T-helper 1 cell treated with Interleukin-12 subunit alpha and Interleukin-12 subunit beta and Interleukin-4 antibody, amounts not matched to agents 30 ng/mL and 1 ng/mL, for 36 hours (primary cell): Measurements from ENCODE around the gene BRINP3. TPM values are rescaled to one million over a fixed set of nuclear protein-coding genes. Genes with fewer than 3 reads are reported as not detected.

Experiments
- intact Hi-C: fragments of 100-400 bp; cut with micrococcal nuclease; formaldehyde crosslinking; loops from one replicate; pipeline ENCODE4 v1.15.1; 2024
- total RNA-seq: library from RNA; stranded (reverse); gene quantifications from 2 replicates; pipeline ENCODE4 v1.2.3, GENCODE V29; 2022

Gene BRINP3
- total RNA-seq, 1 donor from 2014 or later: not detected

- intact Hi-C loops: no loop called here
These were observed 284.1 kb downstream of the BRINP3 start for GRCh38 chr1:190193508-190194115.

- intact Hi-C loops: no loop called here
These were observed 285.0 kb downstream of the BRINP3 start for GRCh38 chr1:190192627-190193026.

DNA sequence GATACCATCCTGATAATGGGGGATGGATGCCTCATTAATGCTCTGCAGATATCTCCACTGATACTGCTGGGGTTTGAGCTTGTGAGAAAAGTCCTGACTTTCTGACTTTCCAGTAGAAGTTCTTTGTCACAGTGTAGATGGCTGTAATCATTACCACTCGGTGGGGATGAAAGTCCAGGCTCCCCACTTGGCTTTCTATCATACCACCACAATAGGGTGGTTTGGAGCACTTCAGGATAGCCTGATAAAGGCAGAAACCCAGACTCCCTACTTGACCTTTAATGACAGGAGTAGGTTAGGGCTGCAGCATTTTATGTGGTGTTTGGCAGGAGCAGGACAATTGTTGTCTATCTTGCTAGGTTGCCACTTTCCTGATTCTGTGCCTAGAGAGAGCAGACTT, 294.1 kb downstream of the BRINP3 start:
- intact Hi-C loops: no loop called here

- intact Hi-C loops: no loop called here
These were observed 297.8 kb downstream of the BRINP3 start for GRCh38 chr1:190179817-190180216.

GRCh38 chr1:190178827-190179226, 298.8 kb downstream of the BRINP3 start:
- intact Hi-C loops: no loop called here

GRCh38 chr1:190177555-190177954, 300.1 kb downstream of the BRINP3 start:
- intact Hi-C loops: no loop called here

GRCh38 chr1:190176776-190177175, 300.9 kb downstream of the BRINP3 start:
- intact Hi-C loops: no loop called here

DNA sequence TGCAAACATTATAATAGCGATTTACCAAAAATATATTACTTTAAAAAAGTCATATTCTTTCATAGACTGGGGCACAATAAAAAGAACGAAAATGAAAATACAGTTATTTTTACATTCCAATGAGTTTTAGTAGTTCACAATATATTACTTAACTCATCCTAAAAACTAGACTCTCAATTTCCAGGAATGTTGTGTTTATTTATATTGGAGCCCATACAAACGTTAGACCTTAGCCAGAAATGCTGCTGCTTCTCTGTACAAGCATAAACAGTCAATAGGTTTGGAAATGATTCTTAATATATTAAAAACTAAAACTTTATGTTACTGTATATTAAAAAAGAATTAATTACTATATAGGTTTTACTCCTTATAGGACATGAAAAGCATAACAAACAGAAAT, 302.3 kb downstream of the BRINP3 start:
- intact Hi-C loops: no loop called here

- intact Hi-C loops: no loop called here
These were observed 304.8 kb downstream of the BRINP3 start for GRCh38 chr1:190172651-190173430.

DNA sequence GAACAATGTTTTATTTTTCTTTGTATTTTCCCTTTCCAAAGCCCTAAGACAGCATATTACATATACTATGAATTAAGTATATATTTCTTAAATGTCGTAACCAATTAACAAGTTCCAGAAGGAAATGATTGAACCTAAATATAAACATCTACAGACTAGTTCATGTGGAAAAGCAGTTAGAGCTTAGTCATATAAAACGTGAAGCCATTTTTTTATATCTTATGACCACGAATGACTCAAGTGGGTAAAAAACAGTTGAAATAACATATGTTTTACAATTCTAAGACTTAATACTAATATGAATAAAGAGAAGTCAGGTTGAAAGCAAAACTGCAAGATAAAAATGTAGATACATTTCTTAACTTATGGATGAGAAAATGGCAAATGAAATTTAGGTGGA, 307.3 kb downstream of the BRINP3 start:
- intact Hi-C loops: no loop called here

- intact Hi-C loops: no loop called here
These were observed 308.2 kb downstream of the BRINP3 start for GRCh38 chr1:190169311-190170067.

DNA sequence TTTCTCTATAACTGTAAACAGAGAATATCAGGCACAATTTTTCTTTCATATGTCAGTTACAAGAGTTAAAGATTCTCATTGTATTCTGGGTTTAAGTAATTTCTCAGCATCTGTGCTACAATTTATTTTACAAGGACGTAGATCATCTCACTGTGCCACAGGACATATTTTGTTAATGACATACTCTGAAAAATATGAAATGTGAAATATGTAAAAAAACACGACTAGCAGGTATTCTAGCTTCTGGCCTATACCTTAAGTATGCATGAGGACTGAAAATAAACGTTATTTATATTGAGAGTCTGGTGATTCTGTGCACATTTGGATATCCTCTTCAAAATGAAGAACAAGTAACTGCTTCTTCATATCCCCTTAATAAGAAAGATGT, 308.8 kb downstream of the BRINP3 start:
- intact Hi-C loops: no loop called here

- intact Hi-C loops: no loop called here
These were observed 309.4 kb downstream of the BRINP3 start for GRCh38 chr1:190168116-190168892.

- intact Hi-C loops: no loop called here
These were observed 318.5 kb downstream of the BRINP3 start for GRCh38 chr1:190159146-190159545.

- intact Hi-C loops: no loop called here
These were observed 322.9 kb downstream of the BRINP3 start for GRCh38 chr1:190154744-190155143.

- intact Hi-C loops: no loop called here
These were observed 330.0 kb downstream of the BRINP3 start for GRCh38 chr1:190147616-190148015.

- intact Hi-C loops: no loop called here
These were observed 333.0 kb downstream of the BRINP3 start for GRCh38 chr1:190144650-190145049.

GRCh38 chr1:190140644-190141043, 337.0 kb downstream of the BRINP3 start:
- intact Hi-C loops: no loop called here

DNA sequence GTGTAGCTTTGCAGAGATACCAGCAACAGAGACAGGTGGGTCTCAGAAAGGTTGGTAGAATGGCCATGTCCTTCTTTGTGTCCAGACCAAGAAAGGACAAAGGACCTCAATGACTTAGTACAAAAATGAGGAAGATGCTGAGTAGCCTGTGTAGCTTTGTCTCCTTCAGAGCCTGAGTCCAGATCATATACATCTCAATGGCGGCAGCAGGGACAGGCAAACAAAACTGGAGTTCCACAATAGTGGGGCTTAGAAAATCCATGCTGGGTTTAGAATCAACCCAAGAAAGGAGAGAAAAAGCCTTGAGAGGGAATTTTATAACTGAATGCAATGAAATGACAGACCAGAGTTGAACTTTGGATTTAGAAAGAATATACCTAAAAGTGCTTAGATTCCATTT, 339.0 kb downstream of the BRINP3 start:
- intact Hi-C loops: no loop called here

- intact Hi-C loops: no loop called here
These were observed 339.4 kb downstream of the BRINP3 start for GRCh38 chr1:190138266-190138665.

GRCh38 chr1:190129366-190129765, 348.3 kb downstream of the BRINP3 start:
- intact Hi-C loops: no loop called here

DNA sequence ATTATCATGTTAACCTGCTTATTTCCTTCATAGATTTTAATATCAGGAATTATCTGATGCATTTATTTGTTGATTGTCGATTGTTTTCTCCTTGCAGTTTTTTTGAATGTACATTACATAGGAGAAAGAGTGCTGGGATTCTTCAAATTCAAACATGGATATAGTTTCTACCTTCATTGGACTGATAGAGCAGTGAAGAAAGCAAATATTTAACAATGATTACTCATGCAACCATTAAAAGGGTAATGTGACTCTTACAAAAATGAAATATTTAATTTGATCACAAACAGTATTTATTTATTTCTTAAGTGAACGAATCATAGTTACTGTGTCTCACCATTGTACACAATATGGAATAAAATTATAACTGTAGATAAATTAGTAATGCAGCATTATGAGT, 350.9 kb downstream of the BRINP3 start:
- intact Hi-C loops: no loop called here
